PC-3 (cell line): Measurements from ENCODE around the gene SLC39A11. TPM values are rescaled to one million over a fixed set of nuclear protein-coding genes. Genes with fewer than 3 reads are reported as not detected.

Experiments
- ATAC-seq: fragments of 200-7000 bp; cut with Tn5 transposase; 2 replicates; pipeline ENCODE4 v1.9.1; 2020; ENCODE audit warnings: mild to moderate bottlenecking, moderate library complexity
- BruUV-seq: library from RNA; stranded (reverse); fragments of 400-500 nt; replicated peaks from 2 replicates; lab custom pipeline; 2021; lab: Mats Ljungman, UMichigan
- CTCF ChIA-PET: fragments of 300-600 bp; sonication (Branson Sonifier 250); formaldehyde crosslinking; loops from one replicate; lab custom pipeline; 2022; ENCODE audit warnings: antibody characterized with exemption; lab: Charles Lee
- POLR2A ChIA-PET: fragments of 300-600 bp; sonication (Branson Sonifier 250); formaldehyde crosslinking; loops from one replicate; lab custom pipeline; 2022; ENCODE audit warnings: antibody characterized with exemption; ENCODE audit not compliant: unreplicated experiment; lab: Charles Lee
- DNase-seq: peaks from one replicate; pipeline ENCODE4 v3.0.0-alpha.2; 2015
- H2AFZ ChIP-seq: fragments of 300-600 bp; sonication (generic); 2 replicates; pipeline ENCODE4 v1.6.0; 2016; ENCODE audit warnings: antibody characterized with exemption, low read length
- H3F3A ChIP-seq: fragments of 300-600 bp; sonication (generic); one replicate; pipeline ENCODE4 v1.6.0; 2017; ENCODE audit warnings: antibody characterized with exemption, low read length, control low read depth, mild to moderate bottlenecking; ENCODE audit not compliant: unreplicated experiment
- H3K27ac ChIP-seq: fragments of 300-600 bp; sonication (generic); 2 replicates; pipeline ENCODE4 v1.5.1; 2016; ENCODE audit warnings: mild to moderate bottlenecking, low read length
- H3K27me3 ChIP-seq: fragments of 300-600 bp; sonication (generic); 2 replicates; pipeline ENCODE4 v1.6.1; 2016; ENCODE audit warnings: low read length, mixed read lengths
- H3K36me3 ChIP-seq: fragments of 300-600 bp; sonication (generic); 2 replicates; pipeline ENCODE4 v1.6.1; 2016; ENCODE audit warnings: low read depth, mixed run types, low read length, mixed read lengths
- H3K4me1 ChIP-seq: fragments of 300-600 bp; sonication (generic); 2 replicates; pipeline ENCODE4 v1.5.1; 2016; ENCODE audit warnings: low read length; ENCODE audit not compliant: insufficient read depth
- H3K4me2 ChIP-seq: fragments of 300-600 bp; sonication (generic); 2 replicates; pipeline ENCODE4 v1.6.0; 2016; ENCODE audit warnings: low read length
- H3K4me3 ChIP-seq: fragments of 300-600 bp; sonication (generic); 2 replicates; pipeline ENCODE4 v1.5.1; 2016; ENCODE audit warnings: mild to moderate bottlenecking, low read length, mixed read lengths
- H3K79me2 ChIP-seq: fragments of 300-600 bp; sonication (generic); 2 replicates; pipeline ENCODE4 v1.6.1; 2017; ENCODE audit warnings: low read length, mixed read lengths
- H3K9ac ChIP-seq: fragments of 300-600 bp; sonication (generic); 2 replicates; pipeline ENCODE4 v1.6.0; 2016; ENCODE audit warnings: mild to moderate bottlenecking, low read length
- H3K9me2 ChIP-seq: fragments of 300-600 bp; sonication (generic); replicated peaks from 2 replicates; pipeline ENCODE4 v1.6.1; 2016; ENCODE audit warnings: mixed run types, low read length, mixed read lengths
- H3K9me3 ChIP-seq: fragments of 300-600 bp; sonication (generic); 2 replicates; pipeline ENCODE4 v1.6.1; 2016; ENCODE audit warnings: low read length, mixed read lengths
- H4K20me1 ChIP-seq: fragments of 300-600 bp; sonication (generic); 2 replicates; pipeline ENCODE4 v1.6.1; 2016; ENCODE audit warnings: low read length, mixed read lengths
- EZH2 ChIP-seq: fragments of 300-600 bp; sonication (generic); IDR thresholded peaks from one replicate; pipeline ENCODE4 v1.6.1; 2017; ENCODE audit warnings: antibody characterized with exemption, mild to moderate bottlenecking, low read length; ENCODE audit not compliant: unreplicated experiment
- EZH2phosphoT487 ChIP-seq: fragments of 300-600 bp; sonication (generic); IDR thresholded peaks from 2 replicates; pipeline ENCODE4 v1.6.1; 2018; ENCODE audit warnings: mild to moderate bottlenecking, antibody characterized with exemption, low read length, borderline replicate concordance
- intact Hi-C: fragments of 100-400 bp; cut with micrococcal nuclease; formaldehyde crosslinking; loops from 2 replicates; pipeline ENCODE4 v1.9.0; 2023
- total RNA-seq: library from RNA; depleted of rRNA; stranded (reverse); fragments of >200 nt; gene quantifications from 2 replicates; pipeline ENCODE4 v1.2.3, GENCODE V29; 2014
- TF ChIP-seq, protein P1 (sequence below): fragments of 300-600 bp; sonication (generic); conservative IDR thresholded peaks from 2 replicates; pipeline ENCODE4 v1.5.1; 2017; ENCODE audit warnings: antibody characterized with exemption, low read depth, mild to moderate bottlenecking, low read length

SLC39A11 gene
- total RNA-seq, 1 experiment from 2014 or later = 37.7 TPM

GRCh38 chr17:72735048-72735447 lies 357.4 kb downstream of the SLC39A11 start:
- Histone ChIP-seq H3K9ac (no peak overlapping the region), H3K4me3 (no peak overlapping the region), H3K79me2 (no peaks in the 10 kb centered on the region), H3K4me1 (no peaks in the 10 kb centered on the region), H3K27me3 (no peaks in the 10 kb centered on the region), H3F3A (no peaks in the 10 kb centered on the region), H3K4me2 (no peak overlapping the region), H3K27ac (no peak overlapping the region), H4K20me1 (no peaks in the 10 kb centered on the region), H3K36me3 (no peaks in the 10 kb centered on the region), H3K9me3 (no peaks in the 10 kb centered on the region), H2AFZ (no peak overlapping the region), H3K9me2 (no peaks in the 10 kb centered on the region)
- ChIA-PET POLR2A (no interaction called here), CTCF (no interaction called here)
- ATAC-seq (no peak), DNase-seq (no peak)
- intact Hi-C loops = no loop called here
- TF ChIP-seq, protein P1, sequence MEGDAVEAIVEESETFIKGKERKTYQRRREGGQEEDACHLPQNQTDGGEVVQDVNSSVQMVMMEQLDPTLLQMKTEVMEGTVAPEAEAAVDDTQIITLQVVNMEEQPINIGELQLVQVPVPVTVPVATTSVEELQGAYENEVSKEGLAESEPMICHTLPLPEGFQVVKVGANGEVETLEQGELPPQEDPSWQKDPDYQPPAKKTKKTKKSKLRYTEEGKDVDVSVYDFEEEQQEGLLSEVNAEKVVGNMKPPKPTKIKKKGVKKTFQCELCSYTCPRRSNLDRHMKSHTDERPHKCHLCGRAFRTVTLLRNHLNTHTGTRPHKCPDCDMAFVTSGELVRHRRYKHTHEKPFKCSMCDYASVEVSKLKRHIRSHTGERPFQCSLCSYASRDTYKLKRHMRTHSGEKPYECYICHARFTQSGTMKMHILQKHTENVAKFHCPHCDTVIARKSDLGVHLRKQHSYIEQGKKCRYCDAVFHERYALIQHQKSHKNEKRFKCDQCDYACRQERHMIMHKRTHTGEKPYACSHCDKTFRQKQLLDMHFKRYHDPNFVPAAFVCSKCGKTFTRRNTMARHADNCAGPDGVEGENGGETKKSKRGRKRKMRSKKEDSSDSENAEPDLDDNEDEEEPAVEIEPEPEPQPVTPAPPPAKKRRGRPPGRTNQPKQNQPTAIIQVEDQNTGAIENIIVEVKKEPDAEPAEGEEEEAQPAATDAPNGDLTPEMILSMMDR = no peak
- no peak for TF ChIP-seq EZH2
- TF ChIP-seq EZH2phosphoT487 = no peak
- TSS peak; percentile 7 for BruUV-seq

- H3K27me3 ChIP-seq = no peaks in the 10 kb centered on the region
- ATAC-seq (no peak), DNase-seq (no peak)
- H3K4me3 ChIP-seq = no peak overlapping the region
- ChIA-PET POLR2A (no interaction called here), CTCF (interaction anchor here (0.6 kb wide), 1 partner anchor 421 kb away, joined by 3 read pairs; no protein-coding TSS in a partner anchor)
- intact Hi-C loops = no loop called here
- H3K4me1 ChIP-seq = no peaks in the 10 kb centered on the region
- BruUV-seq = no TSS peak
- H3K9me3 ChIP-seq = no peaks in the 10 kb centered on the region
- no peak for TF ChIP-seq EZH2
- TF ChIP-seq, protein P1 = no peak
- no peak for TF ChIP-seq EZH2phosphoT487
- no peak overlapping the region for H3K4me2 ChIP-seq
- no peaks in the 10 kb centered on the region for H3K9me2 ChIP-seq
- no peaks in the 10 kb centered on the region for H3K79me2 ChIP-seq
- H4K20me1 ChIP-seq = no peaks in the 10 kb centered on the region
- H3K36me3 ChIP-seq = no peaks in the 10 kb centered on the region
- H3K27ac ChIP-seq = no peak overlapping the region
- no peak overlapping the region for H3K9ac ChIP-seq
- H3F3A ChIP-seq = no peaks in the 10 kb centered on the region
- H2AFZ ChIP-seq = no peak overlapping the region
These were observed 357.9 kb downstream of the SLC39A11 start for GRCh38 chr17:72734613-72735012.

DNA sequence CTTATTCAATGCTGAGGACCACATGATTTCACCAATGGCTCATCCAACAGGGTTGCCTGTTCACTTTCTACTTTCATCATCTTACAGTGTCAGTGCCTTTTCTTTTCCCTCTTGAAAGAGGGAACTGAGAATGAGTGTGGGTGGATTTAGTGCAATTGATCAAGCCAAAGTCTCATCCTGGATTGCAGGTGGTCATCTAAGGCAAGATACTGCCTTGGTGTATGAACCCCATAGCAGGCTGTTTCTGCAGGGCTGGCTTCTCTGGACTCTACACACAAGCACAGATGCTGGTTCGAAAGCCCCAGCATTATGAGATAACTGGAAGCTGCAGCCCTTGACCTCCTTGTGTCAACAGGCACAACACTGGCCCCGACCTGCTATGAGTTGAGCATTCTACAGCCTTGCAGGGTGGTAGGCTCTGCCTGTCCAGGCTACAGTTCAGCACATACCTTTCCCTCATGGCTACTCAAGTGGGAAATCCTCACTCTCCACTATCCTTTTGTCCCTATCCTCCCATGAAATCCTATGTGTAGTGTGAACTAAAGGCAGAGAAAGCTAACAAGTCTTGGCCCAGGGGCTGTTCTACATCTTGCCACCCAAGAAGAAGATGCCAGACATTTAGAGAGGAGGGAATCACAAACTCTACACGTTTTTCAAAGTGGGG lies 358.7 kb downstream of the SLC39A11 start:
- H3K4me1 ChIP-seq = no peaks in the 10 kb centered on the region
- intact Hi-C loops = no loop called here
- H2AFZ ChIP-seq = no peak overlapping the region
- H3K9me3 ChIP-seq = no peaks in the 10 kb centered on the region
- no peaks in the 10 kb centered on the region for H3K27me3 ChIP-seq
- no peaks in the 10 kb centered on the region for H3K79me2 ChIP-seq
- TF ChIP-seq EZH2 = no peak
- no peak for TF ChIP-seq EZH2phosphoT487
- TF ChIP-seq, protein P1 = no peak
- DNase-seq = no peak
- BruUV-seq = no TSS peak
- ChIA-PET POLR2A (no interaction called here), CTCF (interaction anchor here (0.6 kb wide), 1 partner anchor 422 kb away, joined by 3 read pairs; no protein-coding TSS in a partner anchor)
- H3K4me2 ChIP-seq = no peak overlapping the region
- H4K20me1 ChIP-seq = no peaks in the 10 kb centered on the region
- H3K4me3 ChIP-seq = no peak overlapping the region
- no peak overlapping the region for H3K27ac ChIP-seq
- H3K9ac ChIP-seq = no peak overlapping the region
- H3K36me3 ChIP-seq = no peaks in the 10 kb centered on the region
- H3F3A ChIP-seq = no peaks in the 10 kb centered on the region
- H3K9me2 ChIP-seq = no peaks in the 10 kb centered on the region
- no peak for ATAC-seq
